ENCODE measurements around the gene ZDHHC1.
"Not testable (repeated sequence)": the region's sequence is repeated elsewhere in the genome, so short reads cannot be mapped to it uniquely, and the experiment has no call there.

The ZDHHC1 gene

GRCh38 chr16:67430977-67431774 is 14.9 kb upstream of the ZDHHC1 start, which contains the start of gene HSD11B2:
TSS of gene HSD11B2 (plus strand) at chr16:67431121. CDS start at chr16:67431249, 128 bp downstream.
- DNase-seq (ENCODE audit: low read depth), result no peak

- no peak for DNase-seq (ENCODE audit: low read depth)
These were observed 14.3 kb upstream of the ZDHHC1 start for GRCh38 chr16:67430504-67430976.

- DNase-seq (ENCODE audit: low read depth), result no peak
These were observed 13.7 kb upstream of the ZDHHC1 start for GRCh38 chr16:67429799-67430503.

GRCh38 chr16:67429053-67429798 is 12.9 kb upstream of the ZDHHC1 start:
- no peak for DNase-seq (ENCODE audit: low read depth)

- no peak for DNase-seq (ENCODE audit: low read depth)
These were observed 12.0 kb upstream of the ZDHHC1 start for GRCh38 chr16:67428146-67428731.

- no peak for DNase-seq (ENCODE audit: low read depth)
These were observed 10.7 kb upstream of the ZDHHC1 start for GRCh38 chr16:67426950-67427349.

- no peak for DNase-seq (ENCODE audit: low read depth)
These were observed 9.7 kb upstream of the ZDHHC1 start for GRCh38 chr16:67426022-67426421.

GRCh38 chr16:67425580-67425979 is 9.3 kb upstream of the ZDHHC1 start:
- DNase-seq (ENCODE audit: low read depth), result no peak

GRCh38 chr16:67425061-67425460 is 8.8 kb upstream of the ZDHHC1 start:
- no peak for DNase-seq (ENCODE audit: low read depth)

- no peak for DNase-seq (ENCODE audit: low read depth)
These were observed 8.0 kb upstream of the ZDHHC1 start for GRCh38 chr16:67424261-67424615.

- DNase-seq (ENCODE audit: low read depth), result no peak
These were observed 7.5 kb upstream of the ZDHHC1 start for GRCh38 chr16:67423611-67424260.

- DNase-seq (ENCODE audit: low read depth), result no peak
These were observed 6.7 kb upstream of the ZDHHC1 start for GRCh38 chr16:67423015-67423414.

- DNase-seq (ENCODE audit: low read depth), result no peak
These were observed 4.8 kb upstream of the ZDHHC1 start for GRCh38 chr16:67421030-67421429.

- DNase-seq (ENCODE audit: low read depth), result no peak
These were observed 3.7 kb upstream of the ZDHHC1 start for GRCh38 chr16:67419931-67420330.

- DNase-seq (ENCODE audit: low read depth), result no peak
These were observed 3.2 kb upstream of the ZDHHC1 start for GRCh38 chr16:67419502-67419901.

GRCh38 chr16:67417333-67418061 is 1.2 kb upstream of the ZDHHC1 start:
- DNase-seq (ENCODE audit: low read depth), result no peak

GRCh38 chr16:67415421-67415820 is 856 bp downstream of the ZDHHC1 start:
- not testable (repeated sequence) for DNase-seq (ENCODE audit: low read depth)

GRCh38 chr16:67413978-67414911 is 2.0 kb downstream of the ZDHHC1 start:
- DNase-seq (ENCODE audit: low read depth), result no peak

- DNase-seq (ENCODE audit: low read depth), result no peak
These were observed 4.0 kb downstream of the ZDHHC1 start for GRCh38 chr16:67412294-67412693.

GRCh38 chr16:67411339-67411738 is 4.9 kb downstream of the ZDHHC1 start:
- DNase-seq (ENCODE audit: low read depth), result no peak

All from stromal cell of bone marrow (primary cell).